ENCODE results near the gene KLHL26. TPM values are rescaled to one million over a fixed set of nuclear protein-coding genes. Genes with fewer than 3 reads are reported as not detected.
A peak's percentile ranks its signal among the peaks of the same experiment; 100 is the strongest.

The KLHL26 gene
- total RNA-seq, 1 experiment from 2014 or later: 17.1 TPM

DNA sequence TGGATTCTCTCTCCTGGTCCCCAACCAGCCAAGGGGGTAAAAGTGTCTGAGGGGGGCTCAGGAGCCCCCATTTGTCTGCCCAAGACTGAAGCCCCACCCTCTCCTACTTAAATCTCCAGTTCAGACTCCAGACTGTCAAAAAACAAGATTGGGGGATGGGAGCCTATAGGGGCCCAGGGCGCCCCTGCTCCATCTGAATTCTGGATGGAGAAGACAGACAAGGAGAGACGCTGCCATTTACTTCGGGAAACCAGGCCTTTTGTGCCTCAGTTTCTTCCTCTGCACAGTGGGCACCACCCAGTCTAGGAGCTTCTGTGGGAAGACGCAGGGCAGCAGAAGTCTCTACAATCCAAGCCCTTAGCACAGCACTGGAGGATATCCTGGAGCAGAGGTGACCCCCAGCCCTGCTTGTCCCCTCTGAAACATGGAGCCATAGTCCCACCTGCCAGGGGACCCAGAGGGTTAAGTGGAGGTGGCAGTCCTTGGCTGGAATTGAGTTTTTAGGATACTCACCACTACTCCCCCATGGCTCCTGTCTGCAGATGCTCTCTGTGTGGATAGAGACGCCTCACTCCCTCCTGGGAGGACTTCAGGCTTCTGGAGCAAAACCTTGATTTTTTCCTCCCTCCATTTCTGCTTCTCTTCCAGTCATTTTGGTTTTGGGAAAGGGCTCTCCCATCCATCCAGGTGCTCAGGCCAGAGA lies 28.6 kb upstream of the KLHL26 start:
- Histone ChIP-seq H3K4me2 (ENCODE audit: low read length) (peak overlapping the region; percentile 99), H3K9me2 (ENCODE audit: insufficient read depth) (no peaks in the 10 kb centered on the region), H3K27ac (ENCODE audit: low read depth, low read length) (no peak overlapping the region), H3K79me2 (ENCODE audit: insufficient read depth, low read length) (no peaks in the 10 kb centered on the region), H3K4me1 (ENCODE audit: control insufficient read depth in 1 of 2, insufficient read depth in 2 of 2, low read length in 2 of 2) (peaks cover 25 to 50% of the 10 kb centered on the region in 2 experiments), H3K9ac (ENCODE audit: low read length) (no peak overlapping the region), H4K20me1 (ENCODE audit: insufficient read depth) (no peaks in the 10 kb centered on the region), H3K36me3 (ENCODE audit: control insufficient read depth in 1 of 2, insufficient read depth in 2 of 2, low read length in 2 of 2) (no peaks in the 10 kb centered on the region), H3K4me3 (replicated peaks in 1 of 2; ENCODE audit: low read depth in 1 of 2, low read length in 2 of 2) (peak overlapping the region; percentile 53 to 65), H3K9me3 (ENCODE audit: control insufficient read depth in 1 of 2, insufficient read depth in 1 of 2, low read depth in 1 of 2, low read length in 2 of 2) (no peaks in the 10 kb centered on the region), H2AFZ (ENCODE audit: low read depth, low read length, poor library complexity, severe bottlenecking) (no peak overlapping the region), H3K27me3 (ENCODE audit: insufficient read depth, low read length) (peaks cover 30% of the 10 kb centered on the region; the same call in 1 of the 2 replicates)
- TF ChIP-seq TCF7L2 (IDR thresholded peaks at IDR 0.05; ENCODE audit: borderline replicate concordance, extremely low read depth, insufficient read depth, insufficient read length): no peak
- no peak for TF ChIP-seq YY1 (IDR thresholded peaks at IDR 0.05; ENCODE audit: extremely low read depth, insufficient replicate concordance, low read depth, low read length)
- TF ChIP-seq ZFX (IDR thresholded peaks at IDR 0.05): no peak
- TF ChIP-seq, protein P1, sequence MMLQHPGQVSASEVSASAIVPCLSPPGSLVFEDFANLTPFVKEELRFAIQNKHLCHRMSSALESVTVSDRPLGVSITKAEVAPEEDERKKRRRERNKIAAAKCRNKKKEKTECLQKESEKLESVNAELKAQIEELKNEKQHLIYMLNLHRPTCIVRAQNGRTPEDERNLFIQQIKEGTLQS (IDR thresholded peaks at IDR 0.05): no peak
- TF ChIP-seq, protein P2, sequence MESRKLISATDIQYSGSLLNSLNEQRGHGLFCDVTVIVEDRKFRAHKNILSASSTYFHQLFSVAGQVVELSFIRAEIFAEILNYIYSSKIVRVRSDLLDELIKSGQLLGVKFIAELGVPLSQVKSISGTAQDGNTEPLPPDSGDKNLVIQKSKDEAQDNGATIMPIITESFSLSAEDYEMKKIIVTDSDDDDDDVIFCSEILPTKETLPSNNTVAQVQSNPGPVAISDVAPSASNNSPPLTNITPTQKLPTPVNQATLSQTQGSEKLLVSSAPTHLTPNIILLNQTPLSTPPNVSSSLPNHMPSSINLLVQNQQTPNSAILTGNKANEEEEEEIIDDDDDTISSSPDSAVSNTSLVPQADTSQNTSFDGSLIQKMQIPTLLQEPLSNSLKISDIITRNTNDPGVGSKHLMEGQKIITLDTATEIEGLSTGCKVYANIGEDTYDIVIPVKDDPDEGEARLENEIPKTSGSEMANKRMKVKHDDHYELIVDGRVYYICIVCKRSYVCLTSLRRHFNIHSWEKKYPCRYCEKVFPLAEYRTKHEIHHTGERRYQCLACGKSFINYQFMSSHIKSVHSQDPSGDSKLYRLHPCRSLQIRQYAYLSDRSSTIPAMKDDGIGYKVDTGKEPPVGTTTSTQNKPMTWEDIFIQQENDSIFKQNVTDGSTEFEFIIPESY (IDR thresholded peaks at IDR 0.05; ENCODE audit: extremely low read depth, insufficient replicate concordance, low read length): no peak
- no peak for TF ChIP-seq EZH2 (IDR thresholded peaks at IDR 0.05)
- TF ChIP-seq ELF1 (IDR thresholded peaks at IDR 0.05; ENCODE audit: borderline replicate concordance, low read depth): no peak
- TF ChIP-seq, protein P3, sequence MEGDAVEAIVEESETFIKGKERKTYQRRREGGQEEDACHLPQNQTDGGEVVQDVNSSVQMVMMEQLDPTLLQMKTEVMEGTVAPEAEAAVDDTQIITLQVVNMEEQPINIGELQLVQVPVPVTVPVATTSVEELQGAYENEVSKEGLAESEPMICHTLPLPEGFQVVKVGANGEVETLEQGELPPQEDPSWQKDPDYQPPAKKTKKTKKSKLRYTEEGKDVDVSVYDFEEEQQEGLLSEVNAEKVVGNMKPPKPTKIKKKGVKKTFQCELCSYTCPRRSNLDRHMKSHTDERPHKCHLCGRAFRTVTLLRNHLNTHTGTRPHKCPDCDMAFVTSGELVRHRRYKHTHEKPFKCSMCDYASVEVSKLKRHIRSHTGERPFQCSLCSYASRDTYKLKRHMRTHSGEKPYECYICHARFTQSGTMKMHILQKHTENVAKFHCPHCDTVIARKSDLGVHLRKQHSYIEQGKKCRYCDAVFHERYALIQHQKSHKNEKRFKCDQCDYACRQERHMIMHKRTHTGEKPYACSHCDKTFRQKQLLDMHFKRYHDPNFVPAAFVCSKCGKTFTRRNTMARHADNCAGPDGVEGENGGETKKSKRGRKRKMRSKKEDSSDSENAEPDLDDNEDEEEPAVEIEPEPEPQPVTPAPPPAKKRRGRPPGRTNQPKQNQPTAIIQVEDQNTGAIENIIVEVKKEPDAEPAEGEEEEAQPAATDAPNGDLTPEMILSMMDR (IDR thresholded peaks at IDR 0.05 in 2 of 3, conservative IDR thresholded peaks at IDR 0.05 in 1 of 3; ENCODE audit: borderline replicate concordance in 1 of 3, insufficient read depth in 1 of 3, low read depth in 2 of 3, low read length in 2 of 3): no peak
- no peak for TF ChIP-seq CBX3 (IDR thresholded peaks at IDR 0.05; ENCODE audit: low read depth)
- no peak for TF ChIP-seq FOSL1 (IDR thresholded peaks at IDR 0.05; ENCODE audit: low read depth)
- TF ChIP-seq JUND (IDR thresholded peaks at IDR 0.05): no peak
- no peak for TF ChIP-seq POLR2AphosphoS5 (IDR thresholded peaks at IDR 0.05; ENCODE audit: low read depth, low read length)
- no peak for TF ChIP-seq POLR2A (IDR thresholded peaks at IDR 0.05; ENCODE audit: borderline replicate concordance, extremely low read depth, insufficient read depth, insufficient read length)
- TF ChIP-seq EZH2phosphoT487 (IDR thresholded peaks at IDR 0.05; ENCODE audit: borderline replicate concordance): no peak
- no peak for TF ChIP-seq ZNF274 (IDR thresholded peaks at IDR 0.05; ENCODE audit: low read depth, low read length)
- no peak for TF ChIP-seq EGR1 (IDR thresholded peaks at IDR 0.05; ENCODE audit: low read depth)
- no peak for TF ChIP-seq SIN3A (IDR thresholded peaks at IDR 0.05; ENCODE audit: low read depth)
- intact Hi-C loops (cut with micrococcal nuclease): no loop called here
- ChIA-PET CTCF (no interaction called here), RAD21 (ENCODE audit: low non-redundant PET in 1 of 2, low total read pairs in 2 of 2, uncharacterized antibody in 2 of 2, unreplicated experiment in 2 of 2) (no interaction called here), POLR2A (no interaction called here)
- ATAC-seq (no peak), DNase-seq (ENCODE audit: low read depth, low spot score) (no peak)
- no TSS peak for BruUV-seq (replicated peaks)

Data from HCT116 (cell line).